HG03280 (cell line): ENCODE data around the gene RNF130.

Source experiments
- ATAC-seq: cut with Tn5 transposase; IDR thresholded peaks from one replicate; pipeline ENCODE4 v1.9.1; 2021; ENCODE audit warnings: mild to moderate bottlenecking, moderate library complexity; ENCODE audit not compliant: unreplicated experiment

Gene RNF130

DNA sequence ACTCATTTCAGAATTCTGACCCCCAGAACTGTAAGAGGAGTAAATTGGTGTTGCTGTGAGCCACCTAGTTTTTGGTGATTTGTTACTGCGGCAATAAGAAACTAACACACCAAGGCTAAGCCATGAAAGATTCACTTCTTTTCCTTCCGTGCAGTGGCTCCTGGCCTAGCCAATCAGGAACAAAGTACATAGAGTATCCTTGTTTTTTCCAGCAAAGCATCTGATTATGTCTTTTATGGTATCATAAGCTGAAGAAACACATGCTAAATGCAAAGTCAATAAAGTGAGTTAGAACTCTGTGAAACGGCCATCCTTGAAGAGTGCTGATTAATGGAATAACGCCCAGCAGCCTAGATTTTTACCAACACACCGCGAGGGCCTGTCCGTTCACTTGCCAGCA, 11.4 kb downstream of the RNF130 start:
- no peak for ATAC-seq

DNA sequence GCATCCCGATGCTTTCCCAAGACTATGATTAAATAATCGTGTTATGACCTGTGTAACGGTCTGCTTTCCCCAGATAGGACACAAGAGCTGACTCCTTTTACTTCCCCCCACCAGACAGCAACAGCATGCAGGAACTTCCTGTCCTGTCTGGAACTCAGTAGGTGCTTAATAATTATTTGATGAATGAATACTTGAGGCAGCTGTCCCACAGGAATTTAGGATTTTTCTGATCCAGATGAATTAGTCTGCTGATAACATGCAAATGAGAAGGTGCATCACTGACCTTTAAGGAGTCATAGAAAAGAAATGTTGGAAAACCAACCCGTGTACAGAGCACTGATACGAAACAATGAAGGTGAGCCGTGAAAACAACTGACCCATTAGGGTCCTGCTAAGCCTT, 12.2 kb downstream of the RNF130 start:
- no peak for ATAC-seq

DNA sequence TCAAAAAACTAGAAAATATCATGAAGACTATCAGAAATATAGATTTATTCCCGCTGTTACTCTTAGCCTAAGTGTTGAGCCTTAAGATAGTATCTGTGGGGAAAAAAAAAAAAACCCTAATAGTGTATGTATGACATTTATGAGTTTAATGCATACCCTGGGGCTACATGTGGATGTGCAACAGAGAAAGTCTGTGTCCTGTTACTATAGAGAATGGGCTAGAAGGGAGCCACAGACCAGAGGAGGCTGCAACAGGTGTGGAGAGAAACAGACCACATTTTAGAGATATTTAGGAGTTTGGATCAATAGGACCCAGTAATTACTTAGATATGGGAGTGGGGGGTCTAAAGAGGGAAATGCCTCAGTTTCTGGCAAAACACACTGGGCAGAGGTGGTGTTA, 15.4 kb downstream of the RNF130 start:
- ATAC-seq: no peak

DNA sequence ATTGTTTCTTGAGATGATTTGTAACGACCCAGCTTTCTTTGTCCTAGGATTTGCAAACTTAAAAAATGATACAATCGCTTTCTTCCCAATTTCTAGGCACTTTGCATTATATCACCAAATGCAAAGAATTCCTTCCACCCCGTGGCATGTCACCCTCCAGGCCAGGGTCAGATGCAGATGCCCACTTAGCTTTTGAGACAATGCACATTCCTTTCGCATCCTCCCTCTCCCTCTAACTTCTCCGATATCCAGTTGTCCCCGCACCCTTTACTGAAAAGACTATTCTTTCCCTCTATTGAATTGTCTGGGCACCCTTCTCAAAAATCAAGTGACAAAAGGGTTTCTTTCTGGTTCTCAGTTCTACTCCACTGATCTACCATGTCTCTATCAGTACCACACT, 17.3 kb downstream of the RNF130 start:
- no peak for ATAC-seq

DNA sequence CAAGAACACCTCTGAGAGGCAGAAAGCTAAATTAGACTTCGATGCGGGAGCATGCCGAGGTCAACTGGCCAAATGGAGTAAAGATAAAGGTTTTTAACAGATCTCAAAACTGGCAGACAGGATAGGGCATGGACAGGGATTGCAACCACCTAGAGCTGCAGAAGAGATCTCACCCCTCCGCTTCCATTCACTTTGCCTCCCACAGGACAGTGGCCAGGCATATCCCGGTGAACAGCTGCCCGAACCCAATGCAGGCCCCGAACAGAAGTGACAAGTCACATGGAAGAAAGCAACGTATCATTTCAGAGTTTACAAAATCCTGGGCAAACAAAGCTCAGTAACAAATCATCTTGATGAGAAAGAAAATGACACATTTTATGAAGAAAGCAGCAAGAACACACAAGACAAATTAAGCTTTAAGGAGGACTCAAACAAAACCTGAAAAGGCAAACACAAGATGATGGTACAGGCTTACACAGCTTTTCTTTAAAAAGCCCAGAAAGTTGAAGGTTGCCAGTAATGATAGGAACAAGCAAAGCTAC, 18.4 kb downstream of the RNF130 start:
- no peak for ATAC-seq

DNA sequence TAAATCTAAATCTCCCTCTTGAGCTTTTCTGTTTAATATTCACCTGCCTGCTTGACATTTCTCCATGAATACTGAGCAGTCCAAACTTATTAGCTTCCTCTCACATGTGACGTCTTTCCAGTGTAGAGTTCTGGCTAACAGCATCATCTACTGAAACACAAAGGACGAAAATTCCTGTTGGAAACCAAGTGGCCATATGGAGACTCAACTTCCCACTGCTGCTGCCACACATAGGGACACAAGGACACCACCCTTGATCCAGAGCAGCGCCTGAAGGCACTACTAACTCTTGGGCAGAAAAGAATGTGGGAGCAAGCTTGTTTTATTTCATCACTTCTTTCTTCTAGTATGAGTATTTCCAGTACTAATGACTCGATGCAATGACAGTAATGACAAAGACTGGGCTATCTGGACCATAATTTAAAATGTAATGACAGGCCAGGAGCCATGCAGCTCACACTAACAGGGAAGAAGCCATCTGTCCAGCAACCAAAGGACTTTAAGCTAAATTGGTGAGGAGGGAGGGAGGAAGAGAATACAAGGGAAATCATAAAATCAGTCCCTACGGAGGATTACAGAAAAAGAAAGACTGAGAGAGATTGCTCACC, 19.2 kb downstream of the RNF130 start:
- ATAC-seq: no peak

DNA sequence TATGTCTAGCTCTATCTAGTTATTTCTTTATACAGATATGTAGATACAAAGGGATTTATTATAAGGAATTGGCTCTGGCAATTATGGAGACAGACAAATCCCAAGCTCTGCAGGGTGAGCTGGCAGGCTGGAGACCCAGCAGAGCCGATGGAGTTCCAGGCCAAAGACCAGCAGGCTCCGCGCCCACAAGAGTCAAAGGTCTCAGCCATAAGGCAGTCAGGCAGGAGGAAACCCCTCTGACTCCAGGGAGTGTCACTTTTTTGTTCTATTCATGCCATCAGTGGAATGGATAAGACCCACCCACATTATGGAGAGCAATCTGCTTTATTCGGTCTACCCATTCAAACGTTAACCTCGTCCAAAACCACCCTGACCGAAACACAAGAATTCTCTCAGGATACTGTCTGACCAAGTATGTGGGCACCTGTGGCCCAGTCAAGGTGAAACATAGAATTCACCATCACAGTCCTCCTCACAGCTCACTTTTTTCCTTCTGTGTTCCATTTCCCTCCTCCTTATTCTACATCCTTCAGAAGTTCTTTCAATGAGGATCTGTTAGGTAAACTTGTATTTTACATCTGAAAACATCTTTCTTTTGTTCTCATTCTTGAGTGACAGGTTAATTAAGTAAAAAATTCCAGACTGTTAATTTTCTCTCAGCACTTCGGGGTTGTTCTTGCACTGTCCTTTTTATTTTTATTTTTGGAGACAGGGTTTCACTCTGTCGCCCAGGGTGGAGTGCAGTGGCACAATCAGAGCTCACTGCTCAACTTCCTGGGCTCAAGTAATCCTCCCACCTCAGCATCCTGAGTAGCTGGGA, 21.2 kb downstream of the RNF130 start:
- ATAC-seq: no peak

DNA sequence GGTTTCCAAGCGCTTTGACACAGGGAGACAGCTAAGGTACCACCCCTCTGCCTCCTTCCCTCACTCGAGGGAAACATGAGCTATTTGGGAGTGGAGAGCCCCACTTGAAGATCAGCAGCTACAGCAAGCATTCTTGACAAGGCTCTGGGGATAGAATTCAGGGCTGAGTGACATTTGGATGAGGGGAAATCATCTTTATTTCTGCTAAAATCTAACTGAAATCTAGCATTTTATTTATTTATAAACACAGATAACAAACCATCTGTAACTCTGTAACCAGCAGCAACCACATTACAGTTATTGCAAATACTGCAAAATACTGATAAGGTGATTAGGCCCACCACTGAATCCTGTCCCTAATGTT, 22.4 kb downstream of the RNF130 start:
- no peak for ATAC-seq

DNA sequence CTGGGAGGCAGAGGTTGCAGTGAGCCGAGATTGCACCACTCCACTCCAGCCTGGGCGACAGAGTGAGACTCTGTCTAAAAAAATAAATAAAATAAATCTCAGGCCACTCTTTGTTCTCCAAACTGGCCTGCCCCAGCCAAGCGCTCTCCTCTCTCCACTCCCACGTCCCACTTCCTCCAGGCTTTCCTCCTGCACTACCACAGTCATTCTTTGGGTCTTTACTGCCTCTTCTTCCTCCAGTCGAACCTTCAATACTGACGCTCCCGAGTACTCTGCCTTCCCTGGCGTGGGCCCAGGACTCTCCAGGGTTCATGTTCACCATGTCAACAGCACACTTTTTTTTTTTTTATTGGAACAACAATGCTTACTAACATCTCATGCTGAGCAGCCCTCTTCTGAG, 23.9 kb downstream of the RNF130 start:
- ATAC-seq: no peak

DNA sequence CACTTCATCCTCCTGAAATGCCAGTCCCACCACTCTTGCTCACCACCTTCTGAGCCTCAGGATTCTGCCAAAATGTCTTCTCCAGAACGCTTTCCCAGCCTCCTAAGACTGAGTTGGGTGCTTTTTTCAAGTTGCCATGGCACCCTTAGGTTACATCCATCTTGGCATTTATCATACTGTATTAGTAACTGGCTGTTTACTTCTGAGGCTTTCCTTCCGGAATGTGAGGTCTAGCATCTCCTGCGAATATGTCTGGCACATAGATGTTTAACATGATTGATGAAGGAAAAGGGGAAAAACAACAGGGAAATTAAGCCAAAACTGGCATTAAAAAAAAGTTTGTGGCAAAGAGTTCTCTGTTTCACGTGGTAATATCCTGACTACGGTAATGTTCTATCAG, 24.9 kb downstream of the RNF130 start:
- no peak for ATAC-seq

DNA sequence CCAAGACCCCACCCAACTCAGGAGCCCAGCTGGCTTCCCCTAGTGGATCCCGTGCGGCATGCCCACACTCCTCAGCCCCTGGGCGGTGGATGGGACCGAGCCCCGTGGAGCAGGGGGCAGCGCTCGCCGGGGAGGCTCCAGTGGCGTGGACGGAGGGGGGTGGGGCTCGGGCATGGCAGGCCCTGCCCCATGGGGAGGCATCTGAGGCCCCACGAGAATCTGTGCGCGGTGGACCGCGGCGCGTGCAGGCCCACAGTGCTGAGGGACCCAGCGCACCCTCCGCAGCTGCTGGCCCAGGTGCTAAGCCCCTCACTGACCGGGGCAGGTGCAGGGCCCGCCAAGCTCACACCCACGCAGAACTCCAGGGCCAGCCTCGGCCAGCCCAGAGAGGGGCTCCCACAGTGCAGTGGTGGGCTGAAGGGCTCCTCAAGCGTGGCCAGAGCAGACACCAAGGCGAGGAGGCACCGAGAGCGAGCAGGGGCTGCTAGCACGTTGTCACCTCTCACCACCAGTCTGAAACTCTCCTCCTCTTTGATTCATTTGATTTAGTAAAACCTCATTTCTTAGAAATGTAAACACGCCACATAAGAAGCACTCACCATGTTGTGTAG, 25.6 kb downstream of the RNF130 start:
- no peak for ATAC-seq

DNA sequence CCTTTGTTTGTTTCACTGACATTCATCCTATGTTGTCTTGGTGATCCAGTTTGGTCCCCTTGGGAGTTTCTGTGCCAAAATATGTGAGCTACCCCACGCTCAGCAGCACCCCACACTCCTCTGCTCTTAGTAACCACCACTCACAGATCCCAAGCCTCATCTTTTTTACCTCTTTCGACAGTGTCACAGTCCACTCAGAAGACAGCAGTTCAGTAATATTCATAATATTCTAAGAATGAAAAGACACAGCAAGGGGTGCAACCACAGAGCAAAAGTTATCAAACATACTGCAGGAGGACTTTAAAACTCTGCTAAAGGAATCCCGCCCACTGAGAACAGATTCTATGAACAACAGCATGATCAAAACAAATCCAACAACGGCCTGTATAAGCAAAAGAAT, 28.2 kb downstream of the RNF130 start:
- no peak for ATAC-seq

DNA sequence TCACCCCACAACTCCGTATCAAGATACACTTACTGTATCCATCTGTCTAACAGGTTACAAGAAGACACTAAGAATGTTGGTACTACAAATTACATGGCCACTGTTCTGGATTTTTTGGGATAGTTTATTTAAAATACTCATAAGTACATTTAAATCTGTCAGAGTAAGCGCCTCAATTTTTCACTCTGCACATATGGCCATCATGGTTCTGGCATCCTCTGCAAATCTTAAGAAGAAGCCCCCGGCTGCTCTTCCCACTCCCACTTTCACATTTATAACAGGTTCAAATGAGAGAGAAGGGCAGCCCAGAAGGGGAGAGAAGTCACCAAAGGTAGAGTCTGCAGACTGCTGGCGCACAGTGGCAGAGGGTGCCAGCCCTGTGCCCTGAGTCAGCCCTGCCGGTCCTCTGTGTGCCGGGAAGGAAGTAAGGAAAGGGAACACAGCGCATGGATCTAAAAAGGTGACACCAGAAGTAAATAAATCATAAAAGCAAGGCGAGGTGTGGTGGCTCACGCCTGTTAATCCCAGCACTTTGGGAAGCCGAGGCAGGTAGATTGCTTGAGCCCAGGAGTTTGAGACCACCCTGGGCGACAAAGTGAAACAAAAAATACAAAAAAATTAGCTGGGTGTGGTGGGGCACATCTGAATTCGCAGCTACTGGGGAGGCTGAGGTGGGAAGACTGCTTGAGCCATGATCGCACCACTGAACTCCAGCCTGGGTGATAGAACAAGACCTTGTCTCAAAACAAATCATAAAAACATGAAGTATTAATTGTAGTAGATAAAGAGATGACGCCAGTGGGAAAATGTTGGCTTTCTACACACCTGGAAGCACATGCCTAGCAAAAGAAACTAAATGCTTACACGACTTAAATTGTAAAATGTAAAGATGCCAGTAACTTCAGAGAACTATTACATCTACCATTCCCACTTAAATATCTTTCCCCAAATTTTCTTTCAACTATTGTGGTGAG, 30.0 kb downstream of the RNF130 start:
- ATAC-seq: no peak

DNA sequence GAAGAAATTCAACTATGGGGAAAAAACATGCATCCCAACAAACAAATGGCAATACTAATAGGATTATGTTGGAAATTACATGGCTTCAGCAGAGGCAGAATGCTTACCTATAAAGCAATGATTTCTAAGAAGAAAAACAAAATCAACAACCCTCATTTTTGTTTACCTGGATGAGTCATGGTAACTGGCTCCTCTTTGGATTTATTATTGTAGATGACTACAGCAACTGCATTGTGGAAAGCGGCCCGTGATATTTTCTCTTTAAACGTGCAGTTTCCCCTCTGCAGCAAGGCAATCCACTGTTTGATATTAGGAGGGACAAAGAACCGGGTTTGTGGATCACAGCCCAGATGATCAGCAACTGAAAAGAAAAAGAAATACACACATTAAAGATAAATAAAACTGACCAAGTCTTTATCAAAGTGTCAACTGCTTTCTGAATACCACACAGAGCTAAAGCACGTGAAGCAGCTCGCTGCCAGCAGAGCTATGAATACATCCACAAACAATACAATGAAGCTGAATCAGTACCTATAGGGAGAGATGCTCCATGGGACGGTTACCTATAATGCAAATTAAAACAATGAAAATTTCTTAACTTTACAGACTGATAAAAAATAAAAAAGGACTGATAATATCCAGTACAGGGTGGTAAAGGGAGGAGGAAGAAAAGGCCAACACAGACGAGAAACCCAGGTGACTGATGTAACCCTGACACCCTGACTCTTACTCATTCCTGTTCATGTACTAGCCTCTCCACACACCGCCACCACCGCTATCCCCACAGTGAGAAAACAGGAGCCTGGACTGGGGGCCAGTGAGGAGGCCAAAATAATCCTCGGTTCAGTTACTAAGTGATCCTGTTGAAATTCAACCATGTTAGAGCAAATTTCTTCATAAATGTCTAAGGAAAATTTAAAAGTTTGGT, 31.0 kb downstream of the RNF130 start:
- ATAC-seq: no peak

DNA sequence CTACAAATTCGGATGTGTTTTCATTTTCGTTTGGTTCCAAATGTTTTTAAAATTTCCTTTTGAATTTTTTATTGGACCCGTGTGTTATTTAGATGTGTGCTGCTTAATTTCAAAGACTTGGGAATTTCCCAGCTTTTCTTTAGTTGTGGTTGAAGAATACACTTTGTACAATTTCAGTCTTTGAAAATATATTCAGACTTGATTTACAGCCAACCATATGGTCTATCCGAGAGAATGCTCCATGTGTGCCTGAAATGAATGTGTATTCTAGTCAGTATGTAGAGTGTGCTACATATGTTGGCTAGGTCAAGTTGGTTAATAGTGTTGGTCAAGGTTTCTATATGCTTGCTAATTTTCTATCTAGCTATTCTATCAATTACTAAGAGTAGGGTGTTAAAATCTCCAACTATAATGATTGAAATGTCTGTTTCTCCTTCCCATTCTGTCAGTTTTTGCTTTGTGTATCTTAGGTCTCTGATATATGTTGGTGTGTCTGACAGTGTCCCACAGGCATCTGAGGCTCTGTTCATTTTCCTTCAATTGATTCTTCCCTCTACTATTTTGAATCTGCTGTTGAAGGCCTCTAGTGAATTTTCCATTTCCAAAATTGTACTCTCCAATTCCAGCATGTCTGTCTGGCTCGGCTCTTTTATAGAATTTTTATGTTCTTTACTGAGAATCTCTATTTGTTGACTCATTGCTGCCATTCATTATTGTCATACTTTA, 36.2 kb downstream of the RNF130 start:
- no peak for ATAC-seq

DNA sequence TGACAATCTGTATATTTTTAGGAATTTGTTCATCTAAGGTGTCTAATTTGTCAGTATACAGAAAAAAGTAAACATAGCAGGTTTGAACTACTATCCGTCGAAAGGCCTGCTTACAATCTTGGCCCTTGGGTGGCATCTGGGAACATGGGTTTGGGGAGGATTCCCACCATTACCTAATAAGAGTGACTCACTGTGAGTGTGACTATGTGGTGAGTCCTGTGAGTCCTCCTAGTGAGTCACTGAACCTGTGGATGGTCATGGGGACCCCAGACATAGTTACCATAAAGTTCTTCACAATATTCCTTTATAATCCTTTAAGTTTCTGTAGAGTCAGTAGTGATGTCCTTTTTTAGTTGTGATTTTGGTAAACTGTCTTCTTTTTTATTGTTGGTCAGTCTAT, 37.0 kb downstream of the RNF130 start:
- ATAC-seq: no peak

DNA sequence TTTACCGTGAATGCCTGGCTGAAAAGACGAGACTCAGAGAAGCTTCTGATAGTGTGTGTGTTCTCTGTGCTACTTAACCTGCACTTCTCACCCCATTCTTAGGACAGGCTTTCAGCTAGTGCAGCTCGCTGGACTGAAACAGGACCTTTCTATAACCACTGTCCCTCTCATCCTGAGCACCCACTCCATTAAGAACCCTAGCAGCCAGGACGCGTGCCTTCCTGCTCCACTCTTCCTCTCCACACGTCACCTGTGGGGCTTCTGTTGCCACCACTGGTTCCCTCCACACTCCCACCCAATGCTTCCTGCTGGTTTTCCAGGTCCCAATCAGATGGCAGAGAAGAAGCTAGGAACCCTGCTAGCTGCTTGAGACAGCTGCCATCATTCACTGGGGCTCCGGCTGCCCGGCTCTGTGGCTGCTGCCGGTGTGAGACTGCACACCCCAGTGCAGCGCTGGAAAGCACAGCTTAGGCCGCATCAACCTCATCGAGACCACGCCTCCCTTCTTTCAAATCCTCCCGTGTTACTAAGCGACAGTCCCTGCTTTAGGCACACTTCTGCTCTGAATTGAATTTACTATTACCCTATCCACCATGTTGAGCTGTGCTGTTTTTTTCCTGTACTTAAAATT, 44.0 kb downstream of the RNF130 start:
- ATAC-seq: no peak

DNA sequence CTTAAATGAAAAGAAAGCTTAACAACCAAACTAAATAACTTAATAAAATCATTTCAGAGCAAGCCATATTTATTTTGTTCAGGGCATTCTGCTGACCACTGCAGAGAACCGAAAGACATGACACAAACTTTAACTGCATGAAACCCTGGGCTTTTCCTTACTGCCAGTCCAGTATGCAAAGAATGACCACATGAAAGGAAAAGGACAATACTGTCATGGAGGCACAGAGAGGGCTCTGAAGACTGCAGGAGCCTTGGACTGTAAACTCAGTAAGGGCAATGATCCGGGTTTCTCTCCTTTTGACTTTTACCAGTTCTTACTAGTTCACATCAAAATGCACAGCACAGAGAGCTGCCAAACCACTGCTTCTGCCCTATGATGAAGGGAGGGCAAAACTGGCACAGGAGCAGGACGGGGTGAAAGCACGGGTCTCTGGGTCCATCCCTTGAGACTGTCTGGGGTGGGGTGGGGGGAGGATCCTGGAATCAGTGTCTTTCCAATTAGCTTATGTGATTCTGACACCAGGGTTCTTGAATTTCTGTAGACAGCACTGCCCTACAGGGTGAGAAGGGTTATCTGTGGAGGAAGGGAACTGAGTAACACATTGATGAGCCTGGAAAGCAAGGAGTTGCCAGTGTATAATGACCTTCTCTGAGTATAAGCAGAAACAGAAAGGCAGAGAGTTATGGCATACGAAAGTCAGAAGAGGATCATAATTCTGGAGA, 44.7 kb downstream of the RNF130 start:
- no peak for ATAC-seq
